Fibroblast of lung (primary cell): ENCODE measurements around the gene RPS27. TPM values are rescaled to one million over a fixed set of nuclear protein-coding genes. Genes with fewer than 3 reads are reported as not detected.
A peak's percentile ranks its signal among the peaks of the same experiment; 100 is the strongest.
"Not testable (repeated sequence)": the region's sequence is repeated elsewhere in the genome, so short reads cannot be mapped to it uniquely, and the experiment has no call there.

ENCODE experiments used
- DNase-seq, 2 donors: peaks; one replicate each; pipeline versions ENCODE4 v3.0.0 to v3.0.0-alpha.2; 2010; ENCODE audit warnings: low read depth in 2 of 2
- H2AFZ ChIP-seq: 2 replicates; pipeline ENCODE4 v1.5.1; 2012; ENCODE audit warnings: low read length, control low read depth, inconsistent platforms
- H3K27ac ChIP-seq: 2 replicates; pipeline ENCODE4 v1.5.1; 2011; ENCODE audit warnings: low read length, control low read depth; ENCODE audit not compliant: insufficient read depth
- H3K27me3 ChIP-seq: 2 replicates; pipeline ENCODE4 v1.5.1; 2011; ENCODE audit warnings: mild to moderate bottlenecking, low read length; ENCODE audit not compliant: control insufficient read depth, insufficient read depth
- H3K36me3 ChIP-seq: 2 replicates; pipeline ENCODE4 v1.5.1; 2011; ENCODE audit warnings: low read length; ENCODE audit not compliant: control insufficient read depth, insufficient read depth
- H3K4me1 ChIP-seq: 2 replicates; pipeline ENCODE4 v1.5.1; 2011; ENCODE audit warnings: low read length; ENCODE audit not compliant: control insufficient read depth, insufficient read depth; ENCODE audit errors: extremely low read depth
- H3K4me2 ChIP-seq: 2 replicates; pipeline ENCODE4 v1.5.1; 2011; ENCODE audit warnings: low read length, control low read depth; ENCODE audit not compliant: insufficient read depth; ENCODE audit errors: extremely low read depth
- H3K4me3 ChIP-seq, 4 experiments: fragments of 200-600 bp in 1 of 4; sonication (generic) in 1 of 4; replicated peaks in 1 of 4; 2 replicates each; pipeline ENCODE4 v1.5.1; 2011 to 2016; ENCODE audit warnings: low read length in 4 of 4, low read depth in 3 of 4, mild to moderate bottlenecking in 3 of 4, control low read depth in 2 of 4, inconsistent platforms in 1 of 4, mixed read lengths in 1 of 4; ENCODE audit not compliant: insufficient read depth in 1 of 4; ENCODE audit errors: control extremely low read depth in 1 of 4
- H3K79me2 ChIP-seq: 2 replicates; pipeline ENCODE4 v1.5.1; 2012; ENCODE audit warnings: mild to moderate bottlenecking, low read length, inconsistent platforms; ENCODE audit not compliant: control insufficient read depth, insufficient read depth
- H3K9ac ChIP-seq: 2 replicates; pipeline ENCODE4 v1.5.1; 2011; ENCODE audit warnings: mild to moderate bottlenecking, low read length, control low read depth; ENCODE audit not compliant: insufficient read depth
- H3K9me3 ChIP-seq: 2 replicates; pipeline ENCODE4 v1.5.1; 2012; ENCODE audit warnings: low read depth, low read length; ENCODE audit not compliant: control insufficient read depth, insufficient read depth
- H4K20me1 ChIP-seq: 2 replicates; pipeline ENCODE4 v1.5.1; 2011; ENCODE audit warnings: low read length; ENCODE audit not compliant: control insufficient read depth, insufficient read depth; ENCODE audit errors: extremely low read depth
- CTCF ChIP-seq, 2 donors: IDR thresholded peaks in 1 of 2; conservative IDR thresholded peaks in 1 of 2; 1 replicate in 1 of 2; 2 replicates in 1 of 2; pipeline ENCODE4 v1.5.1; 2011 to 2012; ENCODE audit warnings: low read length in 2 of 2, control low read depth in 1 of 2, inconsistent platforms in 1 of 2, low read depth in 1 of 2, mild to moderate bottlenecking in 1 of 2
- EZH2 ChIP-seq: IDR thresholded peaks from 2 replicates; pipeline ENCODE4 v1.5.1; 2012; ENCODE audit warnings: low read length, control low read depth, mild to moderate bottlenecking; ENCODE audit errors: missing control alignments
- polyA plus RNA-seq, 2 donors: library from polyadenylated mRNA; depleted of rRNA in 1 of 2; stranded (reverse) in 1 of 2; unstranded in 1 of 2; fragments of >200 nt; gene quantifications; 2 replicates each; pipeline ENCODE4 v1.2.1, GENCODE V29; 2011 to 2012; ENCODE audit warnings: missing spikeins in 1 of 2
- total RNA-seq: library from RNA; depleted of rRNA; stranded (reverse); fragments of >200 nt; gene quantifications from 2 replicates; pipeline ENCODE4 v1.2.1, GENCODE V29; 2014

RPS27 gene
- total and polyA plus RNA-seq, 2 donors (not counting 1 experiment from before 2014, with no cell fraction given): 2,883 to 3,291 TPM

DNA sequence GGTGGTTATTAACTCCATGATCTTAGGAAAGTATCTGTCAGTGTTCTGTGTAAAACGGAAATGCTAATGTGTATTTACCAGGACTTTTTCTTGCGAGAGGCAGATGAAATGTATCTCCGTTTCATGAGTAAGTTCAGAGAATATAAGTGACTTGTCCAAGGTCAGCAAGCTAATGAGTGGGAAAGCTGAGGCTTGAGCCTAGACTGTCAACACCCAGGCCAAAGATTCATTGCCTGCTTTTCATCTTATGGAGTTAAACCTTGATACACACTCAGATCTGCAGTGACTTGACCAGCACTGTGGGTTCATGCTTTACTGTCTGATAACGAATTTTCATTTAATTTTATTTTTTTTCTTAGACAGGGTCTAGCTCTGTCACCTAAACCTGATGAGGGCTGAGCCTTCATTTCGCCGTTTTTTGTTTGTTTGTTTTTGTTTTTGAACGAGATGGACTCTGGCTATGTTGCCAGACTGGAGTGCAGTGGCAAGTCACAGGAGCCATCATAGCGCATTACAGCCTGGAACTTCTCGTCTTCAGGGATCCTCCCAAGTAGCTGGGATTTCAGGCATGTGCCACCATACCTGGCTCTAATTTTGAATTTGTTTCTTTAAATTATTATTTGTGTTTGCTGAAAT is 12.2 kb upstream of the RPS27 start:
- H4K20me1 ChIP-seq: no peaks in the 10 kb centered on the region
- H3K4me2 ChIP-seq: peak overlapping the region; percentile 96
- H3K79me2 ChIP-seq: peaks cover 17% of the 10 kb centered on the region
- H3K27me3 ChIP-seq: no peaks in the 10 kb centered on the region
- peak overlapping the region; percentile 81 for H3K27ac ChIP-seq
- peaks cover 6% of the 10 kb centered on the region for H3K4me1 ChIP-seq
- H3K4me3 ChIP-seq: peak overlapping the region; percentile 85 to 100 (median 96)
- peak overlapping the region; percentile 97 for H2AFZ ChIP-seq
- no peak overlapping the region for H3K9ac ChIP-seq
- peaks cover 20% of the 10 kb centered on the region for H3K36me3 ChIP-seq
- H3K9me3 ChIP-seq: no peaks in the 10 kb centered on the region
- DNase-seq: no peak
- TF ChIP-seq CTCF (conservative IDR thresholded peaks at IDR 0.05 in 1 of 2, IDR thresholded peaks at IDR 0.05 in 1 of 2; ENCODE audit: low read depth in 1 of 2, low read length in 2 of 2): no peak
- no peak for TF ChIP-seq EZH2

DNA sequence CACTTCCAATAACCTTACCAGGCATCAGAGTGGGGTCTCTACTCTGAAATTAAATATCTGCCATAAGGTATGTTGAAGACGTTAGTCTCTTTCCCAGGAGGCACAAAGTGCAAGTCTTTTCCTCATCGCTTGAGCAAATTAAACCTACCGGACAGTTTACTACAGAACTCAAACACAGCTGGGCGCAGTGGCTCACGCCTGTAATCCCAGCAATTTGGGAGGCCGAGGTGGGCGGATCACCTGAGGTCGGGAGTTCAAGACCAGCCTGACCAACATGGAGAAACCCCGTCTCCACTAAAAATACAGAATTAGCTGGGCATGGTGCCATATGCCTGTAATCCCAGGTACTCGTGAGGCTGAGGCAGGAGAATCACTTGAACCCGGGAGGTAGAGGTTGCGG is 11.5 kb upstream of the RPS27 start:
- Histone ChIP-seq H3K79me2 (peaks cover 17% of the 10 kb centered on the region), H3K36me3 (peaks cover 16% of the 10 kb centered on the region)
- DNase-seq: not testable (repeated sequence)

GRCh38 chr1:153981735-153982134 is 8.8 kb upstream of the RPS27 start:
- peaks cover 17% of the 10 kb centered on the region for H3K79me2 ChIP-seq
- H3K9ac ChIP-seq, H3K4me1 ChIP-seq, H4K20me1 ChIP-seq, H3K27ac ChIP-seq, H2AFZ ChIP-seq, H3K27me3 ChIP-seq, H3K36me3 ChIP-seq, DNase-seq, H3K4me2 ChIP-seq, H3K9me3 ChIP-seq, H3K4me3 ChIP-seq: not testable (repeated sequence)

More for the DNA sequence above, 11.5 kb upstream of the RPS27 start:
- not testable (repeated sequence) for H3K27me3 ChIP-seq, H3K9ac ChIP-seq, H2AFZ ChIP-seq, H3K4me3 ChIP-seq, H3K4me2 ChIP-seq, H3K9me3 ChIP-seq, H3K4me1 ChIP-seq, H3K27ac ChIP-seq, H4K20me1 ChIP-seq

DNA sequence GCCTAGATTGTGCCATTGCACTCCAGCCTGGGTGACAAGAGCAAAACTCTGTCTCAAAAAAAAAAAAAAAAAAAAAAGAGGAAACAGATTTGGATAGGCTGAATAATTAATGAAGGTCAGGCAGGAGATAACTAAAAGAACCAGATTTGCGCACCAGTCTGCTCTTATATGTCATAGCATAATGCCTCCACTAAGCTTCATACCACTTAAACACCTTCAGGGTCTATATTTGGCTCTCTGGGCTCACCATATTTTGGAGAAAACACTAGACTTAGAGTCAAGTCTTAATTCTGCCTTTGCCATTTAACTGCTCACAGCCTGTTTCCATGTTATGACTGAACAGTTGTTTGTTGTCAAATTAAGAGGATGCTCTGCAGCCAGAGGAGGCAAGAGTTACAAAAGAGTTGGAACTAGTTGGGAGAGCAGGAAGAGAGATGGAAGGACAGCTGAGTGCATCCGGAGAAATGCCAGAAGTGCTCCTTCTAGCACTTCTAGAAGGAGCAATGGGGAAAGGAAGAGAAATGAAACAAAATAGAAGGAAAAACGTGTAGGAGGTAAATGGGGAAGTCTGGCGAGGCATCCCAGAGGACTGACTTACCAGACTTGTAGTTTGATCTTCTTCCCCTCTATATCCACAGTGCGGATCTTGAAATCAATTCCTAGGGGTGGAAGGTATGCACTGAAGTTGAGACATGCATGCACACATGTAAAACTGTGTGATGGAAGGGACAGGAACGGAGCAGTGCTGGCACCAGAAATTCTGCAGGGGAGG is 6.3 kb upstream of the RPS27 start:
- no peaks in the 10 kb centered on the region for H3K27me3 ChIP-seq
- H3K4me2 ChIP-seq: peak overlapping the region; percentile 94
- H3K36me3 ChIP-seq: peaks cover 8% of the 10 kb centered on the region
- H4K20me1 ChIP-seq: no peaks in the 10 kb centered on the region
- H3K27ac ChIP-seq: no peak overlapping the region
- H3K4me3 ChIP-seq: peak overlapping the region; percentile 54 to 100 (median 84)
- peaks cover 11% of the 10 kb centered on the region for H3K79me2 ChIP-seq
- TF ChIP-seq CTCF (conservative IDR thresholded peaks at IDR 0.05 in 1 of 2, IDR thresholded peaks at IDR 0.05 in 1 of 2; ENCODE audit: low read depth in 1 of 2, low read length in 2 of 2) (no peak), EZH2 (no peak)
- no peak overlapping the region for H2AFZ ChIP-seq
- DNase-seq: no peak
- H3K9me3 ChIP-seq: no peaks in the 10 kb centered on the region
- H3K9ac ChIP-seq: no peak overlapping the region
- peaks cover 3% of the 10 kb centered on the region for H3K4me1 ChIP-seq
